GM12878 (cell line): ENCODE results near the gene HENMT1. TPM values are rescaled to one million over a fixed set of nuclear protein-coding genes. Genes with fewer than 3 reads are reported as not detected.

Source experiments
- polyA plus RNA-seq, 11 experiments: library from polyadenylated mRNA; depleted of rRNA in 4 of 11; unstranded in 6 of 11; stranded (reverse) in 5 of 11; fragments of >200 nt; fragmentation: Nextera tagmentation in 4 of 11; fragmentation: Illumina TruSeq in 1 of 11; extraction: Ambion mirVana in 4 of 11; extraction: Trizol in 1 of 11; gene quantifications; 1 replicate in 1 of 11; 2 replicates in 10 of 11; pipeline versions ENCODE4 v1.2.1 to v1.2.3, GENCODE V29; 2011 to 2016; ENCODE audit warnings: inconsistent platforms in 2 of 11, missing spikeins in 2 of 11, low read depth in 1 of 11
- total RNA-seq, 4 experiments: library from RNA; depleted of rRNA in 3 of 4; stranded (reverse); fragments of >200 nt in 3 of 4; fragmentation: Illumina TruSeq in 1 of 4; extraction: Trizol in 1 of 4; gene quantifications; 2 replicates each; pipeline versions ENCODE4 v1.2.1 to v1.2.3, GENCODE V29; 2013 to 2021

HENMT1 gene
- total and polyA plus RNA-seq, 10 of the 15 experiments (the other 5 are each of a cell fraction or from before 2014, with no cell fraction given), result 4.4 to 15.6 (median 10.4) TPM

Other genes starting within 250 kb of the HENMT1 start
- not detected in 2 replicates for gene NBPF6, start 210.8 kb downstream of the HENMT1 start, total RNA-seq (2014; rRNA removed)
- gene NBPF6, start 210.8 kb downstream of the HENMT1 start, total RNA-seq (2014; rRNA removed; fragmentation: Illumina TruSeq; extraction: Trizol), result not detected in 2 replicates
- gene NBPF6, start 210.8 kb downstream of the HENMT1 start, total RNA-seq (2021), result not detected in 2 replicates
- gene NBPF6, start 210.8 kb downstream of the HENMT1 start, polyA plus RNA-seq (2011; rRNA removed), result not detected in 2 replicates
- gene NBPF6, start 210.8 kb downstream of the HENMT1 start, polyA plus RNA-seq (2014; fragmentation: Illumina TruSeq; extraction: Trizol), result not detected in 2 replicates
- not detected for gene NBPF6, start 210.8 kb downstream of the HENMT1 start, polyA plus RNA-seq (2014; fragmentation: Nextera tagmentation; extraction: Ambion mirVana)
- not detected in 2 replicates for gene NBPF6, start 210.8 kb downstream of the HENMT1 start, polyA plus RNA-seq (2014; rRNA removed)
- gene NBPF6, start 210.8 kb downstream of the HENMT1 start, polyA plus RNA-seq (2016; fragmentation: Nextera tagmentation; extraction: Ambion mirVana), result not detected
- gene EEIG2, start 101.0 kb downstream of the HENMT1 start, total RNA-seq (2014; rRNA removed), result 14.3 and 16.7 TPM in 2 replicates
- gene EEIG2, start 101.0 kb downstream of the HENMT1 start, total RNA-seq (2014; rRNA removed; fragmentation: Illumina TruSeq; extraction: Trizol), result 16.2 and 17.4 TPM in 2 replicates
- gene EEIG2, start 101.0 kb downstream of the HENMT1 start, total RNA-seq (2021), result 16.2 and 17.2 TPM in 2 replicates
- 8.1 and 12.1 TPM in 2 replicates for gene EEIG2, start 101.0 kb downstream of the HENMT1 start, polyA plus RNA-seq (2011; rRNA removed)
- 12.3 and 19.1 TPM in 2 replicates for gene EEIG2, start 101.0 kb downstream of the HENMT1 start, polyA plus RNA-seq (2014; fragmentation: Illumina TruSeq; extraction: Trizol)
- gene EEIG2, start 101.0 kb downstream of the HENMT1 start, polyA plus RNA-seq (2014; fragmentation: Nextera tagmentation; extraction: Ambion mirVana), result 1 to 10 TPM; 3.5 to 4.9 TPM
- gene EEIG2, start 101.0 kb downstream of the HENMT1 start, polyA plus RNA-seq (2014; rRNA removed), result 8.0 and 11.5 TPM in 2 replicates
- gene EEIG2, start 101.0 kb downstream of the HENMT1 start, polyA plus RNA-seq (2016; fragmentation: Nextera tagmentation; extraction: Ambion mirVana), result 1 to 10 TPM; 1.4 to 1.5 TPM
- gene PRPF38B, start 31.2 kb upstream of the HENMT1 start, total RNA-seq (2014; rRNA removed), result 35.6 and 37.8 TPM in 2 replicates
- 47.5 and 49.2 TPM in 2 replicates for gene PRPF38B, start 31.2 kb upstream of the HENMT1 start, total RNA-seq (2014; rRNA removed; fragmentation: Illumina TruSeq; extraction: Trizol)
- 37.2 and 40.7 TPM in 2 replicates for gene PRPF38B, start 31.2 kb upstream of the HENMT1 start, total RNA-seq (2021)
- 72.1 and 107 TPM in 2 replicates for gene PRPF38B, start 31.2 kb upstream of the HENMT1 start, polyA plus RNA-seq (2011; rRNA removed)
- gene PRPF38B, start 31.2 kb upstream of the HENMT1 start, polyA plus RNA-seq (2014; fragmentation: Illumina TruSeq; extraction: Trizol), result 79.2 and 107 TPM in 2 replicates
- gene PRPF38B, start 31.2 kb upstream of the HENMT1 start, polyA plus RNA-seq (2014; fragmentation: Nextera tagmentation; extraction: Ambion mirVana), result 10 to 100 TPM; 32.9 to 37.9 TPM
- gene PRPF38B, start 31.2 kb upstream of the HENMT1 start, polyA plus RNA-seq (2014; rRNA removed), result 65.8 and 69.0 TPM in 2 replicates
- gene PRPF38B, start 31.2 kb upstream of the HENMT1 start, polyA plus RNA-seq (2016; fragmentation: Nextera tagmentation; extraction: Ambion mirVana), result 10 to 100 TPM; 48.1 to 53.8 TPM
- not detected in 2 replicates for gene FNDC7, start 51.8 kb upstream of the HENMT1 start, total RNA-seq (2014; rRNA removed)
- not detected in 2 replicates for gene FNDC7, start 51.8 kb upstream of the HENMT1 start, total RNA-seq (2014; rRNA removed; fragmentation: Illumina TruSeq; extraction: Trizol)
- not detected in 2 replicates for gene FNDC7, start 51.8 kb upstream of the HENMT1 start, total RNA-seq (2021)
- not detected in 2 replicates for gene FNDC7, start 51.8 kb upstream of the HENMT1 start, polyA plus RNA-seq (2011; rRNA removed)
- gene FNDC7, start 51.8 kb upstream of the HENMT1 start, polyA plus RNA-seq (2014; fragmentation: Illumina TruSeq; extraction: Trizol), result 0.08 TPM in 1 of 2 replicates, not detected in the other
- not detected for gene FNDC7, start 51.8 kb upstream of the HENMT1 start, polyA plus RNA-seq (2014; fragmentation: Nextera tagmentation; extraction: Ambion mirVana)
- not detected in 2 replicates for gene FNDC7, start 51.8 kb upstream of the HENMT1 start, polyA plus RNA-seq (2014; rRNA removed)
- not detected for gene FNDC7, start 51.8 kb upstream of the HENMT1 start, polyA plus RNA-seq (2016; fragmentation: Nextera tagmentation; extraction: Ambion mirVana)
- gene STXBP3, start 85.6 kb upstream of the HENMT1 start, total RNA-seq (2014; rRNA removed), result 19.6 and 25.6 TPM in 2 replicates
- 29.3 and 35.1 TPM in 2 replicates for gene STXBP3, start 85.6 kb upstream of the HENMT1 start, total RNA-seq (2014; rRNA removed; fragmentation: Illumina TruSeq; extraction: Trizol)
- 20.3 and 26.6 TPM in 2 replicates for gene STXBP3, start 85.6 kb upstream of the HENMT1 start, total RNA-seq (2021)
- gene STXBP3, start 85.6 kb upstream of the HENMT1 start, polyA plus RNA-seq (2011; rRNA removed), result 28.8 and 49.6 TPM in 2 replicates
- 26.4 and 31.5 TPM in 2 replicates for gene STXBP3, start 85.6 kb upstream of the HENMT1 start, polyA plus RNA-seq (2014; fragmentation: Illumina TruSeq; extraction: Trizol)
- 10 to 100 TPM; 21.7 to 23.6 TPM for gene STXBP3, start 85.6 kb upstream of the HENMT1 start, polyA plus RNA-seq (2014; fragmentation: Nextera tagmentation; extraction: Ambion mirVana)
- gene STXBP3, start 85.6 kb upstream of the HENMT1 start, polyA plus RNA-seq (2014; rRNA removed), result 21.1 and 28.2 TPM in 2 replicates
- gene STXBP3, start 85.6 kb upstream of the HENMT1 start, polyA plus RNA-seq (2016; fragmentation: Nextera tagmentation; extraction: Ambion mirVana), result 10 to 100 TPM; 31.7 to 33.2 TPM
- gene AKNAD1, start 196.0 kb upstream of the HENMT1 start, total RNA-seq (2014; rRNA removed), result 0.33 TPM in 1 of 2 replicates, not detected in the other
- gene AKNAD1, start 196.0 kb upstream of the HENMT1 start, total RNA-seq (2014; rRNA removed; fragmentation: Illumina TruSeq; extraction: Trizol), result not detected in 2 replicates
- not detected in 2 replicates for gene AKNAD1, start 196.0 kb upstream of the HENMT1 start, total RNA-seq (2021)
- gene AKNAD1, start 196.0 kb upstream of the HENMT1 start, polyA plus RNA-seq (2011; rRNA removed), result not detected in 2 replicates
- 0.10 and 1.4 TPM in 2 replicates for gene AKNAD1, start 196.0 kb upstream of the HENMT1 start, polyA plus RNA-seq (2014; fragmentation: Illumina TruSeq; extraction: Trizol)
- under 1 TPM; 0.05 to 0.13 TPM for gene AKNAD1, start 196.0 kb upstream of the HENMT1 start, polyA plus RNA-seq (2014; fragmentation: Nextera tagmentation; extraction: Ambion mirVana)
- 0.11 TPM in 1 of 2 replicates, not detected in the other for gene AKNAD1, start 196.0 kb upstream of the HENMT1 start, polyA plus RNA-seq (2014; rRNA removed)
- not detected for gene AKNAD1, start 196.0 kb upstream of the HENMT1 start, polyA plus RNA-seq (2016; fragmentation: Nextera tagmentation; extraction: Ambion mirVana)
- 19.1 and 19.6 TPM in 2 replicates for gene GPSM2, start 215.9 kb upstream of the HENMT1 start, total RNA-seq (2014; rRNA removed)
- 21.2 and 23.0 TPM in 2 replicates for gene GPSM2, start 215.9 kb upstream of the HENMT1 start, total RNA-seq (2014; rRNA removed; fragmentation: Illumina TruSeq; extraction: Trizol)
- gene GPSM2, start 215.9 kb upstream of the HENMT1 start, total RNA-seq (2021), result 14.8 and 19.2 TPM in 2 replicates
- 16.1 and 25.7 TPM in 2 replicates for gene GPSM2, start 215.9 kb upstream of the HENMT1 start, polyA plus RNA-seq (2011; rRNA removed)
- 19.7 and 23.2 TPM in 2 replicates for gene GPSM2, start 215.9 kb upstream of the HENMT1 start, polyA plus RNA-seq (2014; fragmentation: Illumina TruSeq; extraction: Trizol)
- 1 to 10 TPM; 3.5 to 4.5 TPM for gene GPSM2, start 215.9 kb upstream of the HENMT1 start, polyA plus RNA-seq (2014; fragmentation: Nextera tagmentation; extraction: Ambion mirVana)
- 10.5 and 11.8 TPM in 2 replicates for gene GPSM2, start 215.9 kb upstream of the HENMT1 start, polyA plus RNA-seq (2014; rRNA removed)
- gene GPSM2, start 215.9 kb upstream of the HENMT1 start, polyA plus RNA-seq (2016; fragmentation: Nextera tagmentation; extraction: Ambion mirVana), result 10 to 100 TPM; 20.5 to 21.2 TPM